SK-N-MC (cell line): ENCODE measurements around the gene KIAA1217.

Experiments
- EZH2 ChIP-seq: fragments of 200-600 bp; sonication (generic); IDR thresholded peaks from one replicate; pipeline ENCODE4 v1.6.1; 2017; ENCODE audit warnings: antibody characterized with exemption
- FOXP2 ChIP-seq: optimal IDR thresholded peaks from 2 replicates; pipeline ENCODE3; 2011; ENCODE audit warnings: mild to moderate bottlenecking, moderate library complexity; ENCODE audit not compliant: insufficient read depth; ENCODE audit errors: extremely low read length, control extremely low read depth
- POLR2AphosphoS5 ChIP-seq: IDR thresholded peaks from 2 replicates; pipeline ENCODE4 v1.6.1; 2012; ENCODE audit warnings: mild to moderate bottlenecking, low read depth, low read length, borderline replicate concordance

- TF ChIP-seq POLR2AphosphoS5: no peak
- no peak for TF ChIP-seq EZH2
- no peak for TF ChIP-seq FOXP2
Observed at GRCh38 chr10:24357344-24358004, 148.5 kb downstream of the KIAA1217 start.
